ENCODE measurements around the gene MIER2. TPM values are rescaled to one million over a fixed set of nuclear protein-coding genes. Genes with fewer than 3 reads are reported as not detected.
"Not testable (repeated sequence)": the region's sequence is repeated elsewhere in the genome, so short reads cannot be mapped to it uniquely, and the experiment has no call there.

Gene MIER2
- total and polyA plus RNA-seq, 10 of the 15 experiments (the other 5 are each of a cell fraction or from before 2014, with no cell fraction given), result 0.48 to 23.6 (median 12.1) TPM

- CTCF ChIA-PET, result interaction anchor here (1.1 to 1.4 kb wide), 2 partner anchors 106 to 129 kb away, joined by 3 to 4 read pairs; no protein-coding TSS in a partner anchor
- SMC1A ChIA-PET (ENCODE audit: uncharacterized antibody, unreplicated experiment), result interaction anchor here (0.7 kb wide), 1 partner anchor 124 kb away, joined by 3 read pairs; no protein-coding TSS in a partner anchor
- BruUV-seq (replicated peaks); intact Hi-C loops (cut with micrococcal nuclease; ENCODE audit: unreplicated experiment); H3K36me3 ChIP-seq (ENCODE audit: control insufficient read depth in 2 of 2, insufficient read depth in 2 of 2, low read length in 1 of 2); POLR2A ChIA-PET; H3K9ac ChIP-seq (ENCODE audit: control insufficient read depth, insufficient read depth, low read length); H3K27me3 ChIP-seq (replicated peaks in 1 of 2; ENCODE audit: control insufficient read depth in 2 of 2, insufficient read depth in 2 of 2, low read length in 1 of 2); H4K20me1 ChIP-seq (ENCODE audit: control insufficient read depth, insufficient read depth); H3K79me2 ChIP-seq (ENCODE audit: control insufficient read depth, insufficient read depth, low read length); H3K9me3 ChIP-seq (replicated peaks; ENCODE audit: control insufficient read depth, insufficient read depth, low read length); in situ Hi-C loops (cut with MboI): not testable (repeated sequence)
- DNase-seq (ENCODE audit: low read depth, low spot score) (peak; percentile 69), FAIRE-seq (peak; percentile 78), ATAC-seq (peak; percentile 84)
- TF ChIP-seq EED (IDR thresholded peaks at IDR 0.05; ENCODE audit: low read depth), result peak; percentile 86
- peak; percentile 56; the same call in 1 of the 2 replicates for TF ChIP-seq GABPA (IDR thresholded peaks at IDR 0.05; ENCODE audit: low read depth)
- peak; percentile 54; the same call in 1 of the 2 replicates for TF ChIP-seq TCF12 (IDR thresholded peaks at IDR 0.05; ENCODE audit: low read depth, low read length)
- peak; percentile 74 for TF ChIP-seq ATF7 (IDR thresholded peaks at IDR 0.05; ENCODE audit: low read depth)
- peak; percentile 62; the same call in 1 of the 2 replicates for TF ChIP-seq NFIC (IDR thresholded peaks at IDR 0.05; ENCODE audit: low read depth, low read length)
- 0 out of 2 replicates have a peak, but pooled peaks have one; percentile 18 for TF ChIP-seq RELB (IDR thresholded peaks at IDR 0.05; ENCODE audit: low read depth)
- TF ChIP-seq CBFB (IDR thresholded peaks at IDR 0.05; ENCODE audit: low read depth), result peak; percentile 80; the same call in 1 of the 2 replicates
- TF ChIP-seq IRF4 (IDR thresholded peaks at IDR 0.05; ENCODE audit: low read depth, low read length), result 0 out of 2 replicates have a peak, but pooled peaks have one; percentile 20
- peak in 1 of 2 experiments; percentile 45; a peak in 1 of 4 replicates for TF ChIP-seq EP300 (IDR thresholded peaks at IDR 0.05; ENCODE audit: borderline replicate concordance in 1 of 2, control insufficient read depth in 1 of 2, low read depth in 2 of 2, low read length in 2 of 2)
- TF ChIP-seq, protein P1, sequence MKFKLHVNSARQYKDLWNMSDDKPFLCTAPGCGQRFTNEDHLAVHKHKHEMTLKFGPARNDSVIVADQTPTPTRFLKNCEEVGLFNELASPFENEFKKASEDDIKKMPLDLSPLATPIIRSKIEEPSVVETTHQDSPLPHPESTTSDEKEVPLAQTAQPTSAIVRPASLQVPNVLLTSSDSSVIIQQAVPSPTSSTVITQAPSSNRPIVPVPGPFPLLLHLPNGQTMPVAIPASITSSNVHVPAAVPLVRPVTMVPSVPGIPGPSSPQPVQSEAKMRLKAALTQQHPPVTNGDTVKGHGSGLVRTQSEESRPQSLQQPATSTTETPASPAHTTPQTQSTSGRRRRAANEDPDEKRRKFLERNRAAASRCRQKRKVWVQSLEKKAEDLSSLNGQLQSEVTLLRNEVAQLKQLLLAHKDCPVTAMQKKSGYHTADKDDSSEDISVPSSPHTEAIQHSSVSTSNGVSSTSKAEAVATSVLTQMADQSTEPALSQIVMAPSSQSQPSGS (IDR thresholded peaks at IDR 0.05; ENCODE audit: low read length), result peak; percentile 67; the same call in 1 of the 2 replicates
- TF ChIP-seq IKZF2 (IDR thresholded peaks at IDR 0.05), result peak; percentile 60 to 74; a peak in 3 of 4 replicates
- TF ChIP-seq FOXM1 (IDR thresholded peaks at IDR 0.05; ENCODE audit: low read depth, low read length), result peak; percentile 70; the same call in 1 of the 2 replicates
- peak; percentile 92 for TF ChIP-seq RUNX3 (IDR thresholded peaks at IDR 0.05; ENCODE audit: low read length)
- peak; percentile 51; the same call in 1 of the 2 replicates for TF ChIP-seq TCF3 (IDR thresholded peaks at IDR 0.05; ENCODE audit: borderline replicate concordance, insufficient read depth, low read depth, low read length)
- peak; percentile 30; the same call in 1 of the 2 replicates for TF ChIP-seq CREM (IDR thresholded peaks at IDR 0.05; ENCODE audit: low read depth)
- TF ChIP-seq MEF2A (IDR thresholded peaks at IDR 0.05; ENCODE audit: insufficient read depth, low read depth, low read length), result peak; percentile 24; the same call in 1 of the 2 replicates
- peak; percentile 77 for TF ChIP-seq MTA2 (IDR thresholded peaks at IDR 0.05; ENCODE audit: low read depth)
- TF ChIP-seq IKZF1 (conservative IDR thresholded peaks at IDR 0.05), result peak; percentile 51
- TF ChIP-seq BCL11A (IDR thresholded peaks at IDR 0.05; ENCODE audit: low read depth, low read length), result peak; percentile 73
- peak; percentile 76 for TF ChIP-seq JUNB (IDR thresholded peaks at IDR 0.05)
- WGBS (ENCODE audit: insufficient coverage, insufficient replicate concordance, low lambda C conversion rate, missing lambda C conversion rate), result 3% methylated on average over 9 of the region's 9 CpGs
- Histone ChIP-seq H2AFZ (ENCODE audit: control insufficient read depth, low read depth, low read length) (peak overlapping the region; percentile 34; the same call in 1 of the 2 replicates), H3K4me2 (ENCODE audit: control insufficient read depth, insufficient read depth) (peak overlapping the region; percentile 90), H3K4me1 (ENCODE audit: control insufficient read depth, insufficient read depth, low read length) (peaks cover 20% of the 10 kb centered on the region), H3K4me3 (peak overlapping the region; percentile 43; the same call in 1 of the 2 replicates), H3K27ac (ENCODE audit: control insufficient read depth, insufficient read depth) (peak overlapping the region; percentile 18)
- RAD21 ChIA-PET (ENCODE audit: unreplicated experiment), result interaction anchor here (1.0 kb wide), 1 partner anchor 39 kb away, joined by 4 read pairs; no protein-coding TSS in a partner anchor
These were observed 38.0 kb upstream of the MIER2 start for GRCh38 chr19:382578-382977.

All from GM12878 (cell line).